ENCODE results near the gene PYGB.

PYGB gene

DNA sequence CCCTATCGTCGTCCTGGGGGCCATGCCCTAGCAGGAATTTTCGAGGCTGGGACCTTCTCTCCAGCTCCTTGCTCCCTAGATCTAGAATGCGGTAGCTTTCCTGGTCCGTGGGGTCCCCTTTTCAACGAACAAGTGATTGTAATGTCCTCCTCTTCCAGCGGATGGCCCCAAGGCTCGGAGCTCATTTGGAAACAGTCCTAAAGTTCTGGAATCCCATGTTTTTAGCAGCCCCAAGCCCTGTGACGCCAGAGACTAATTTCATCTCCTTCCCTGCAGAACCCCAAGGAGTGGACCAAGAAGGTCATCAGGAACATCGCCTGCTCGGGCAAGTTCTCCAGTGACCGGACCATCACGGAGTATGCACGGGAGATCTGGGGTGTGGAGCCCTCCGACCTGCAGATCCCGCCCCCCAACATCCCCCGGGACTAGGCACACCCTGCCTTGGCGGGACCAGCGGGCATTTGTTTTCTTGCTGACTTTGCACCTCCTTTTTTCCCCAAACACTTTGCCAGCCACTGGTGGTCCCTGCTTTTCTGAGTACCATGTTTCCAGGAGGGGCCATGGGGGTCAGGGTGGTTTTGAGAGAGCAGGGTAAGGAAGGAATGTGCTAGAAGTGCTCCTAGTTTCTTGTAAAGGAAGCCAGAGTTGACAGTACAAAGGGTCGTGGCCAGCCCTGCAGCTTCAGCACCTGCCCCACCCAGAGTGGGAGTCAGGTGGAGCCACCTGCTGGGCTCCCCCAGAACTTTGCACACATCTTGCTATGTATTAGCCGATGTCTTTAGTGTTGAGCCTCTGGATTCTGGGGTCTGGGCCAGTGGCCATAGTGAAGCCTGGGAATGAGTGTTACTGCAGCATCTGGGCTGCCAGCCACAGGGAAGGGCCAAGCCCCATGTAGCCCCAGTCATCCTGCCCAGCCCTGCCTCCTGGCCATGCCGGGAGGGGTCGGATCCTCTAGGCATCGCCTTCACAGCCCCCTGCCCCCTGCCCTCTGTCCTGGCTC, 48.5 kb downstream of the PYGB start:
- Histone ChIP-seq H3K9me3 (ENCODE audit: insufficient read depth, low read depth, low read length) (no peaks in the 10 kb centered on the region), H3K18ac (ENCODE audit: low read length) (no peak overlapping the region), H2BK5ac (ENCODE audit: low read depth, low read length, poor library complexity) (no peak overlapping the region), H2AK5ac (ENCODE audit: low read length) (no peak overlapping the region), H3K36me3 (ENCODE audit: control insufficient read depth in 1 of 2, insufficient read depth in 2 of 2, low read length in 2 of 2) (peaks cover 51 to 56% of the 10 kb centered on the region in 2 experiments), H2AFZ (ENCODE audit: insufficient read depth, low read length, poor library complexity) (no peak overlapping the region), H3K79me1 (ENCODE audit: low read length) (no peaks in the 10 kb centered on the region), H2BK120ac (ENCODE audit: insufficient read depth, low read length, poor library complexity) (no peak overlapping the region), H3K4ac (ENCODE audit: low read depth, low read length) (no peak overlapping the region), H3K4me2 (ENCODE audit: low read length) (no peak overlapping the region), H4K8ac (ENCODE audit: low read depth, low read length) (no peak overlapping the region), H4K91ac (ENCODE audit: low read depth, low read length) (no peak overlapping the region), H4K12ac (ENCODE audit: low read depth, low read length) (no peak overlapping the region), H3K9ac (ENCODE audit: low read length) (no peak overlapping the region), H3K14ac (ENCODE audit: low read length) (no peak overlapping the region), H3K4me3 (ENCODE audit: low read depth, low read length) (no peak overlapping the region), H3K27ac (ENCODE audit: low read depth, low read length) (no peak overlapping the region), H3K27me3 (ENCODE audit: insufficient read depth, low read length) (no peaks in the 10 kb centered on the region), H3K23ac (ENCODE audit: low read length) (no peak overlapping the region), H2BK12ac (ENCODE audit: low read length) (no peak overlapping the region), H3K4me1 (ENCODE audit: control insufficient read depth in 1 of 2, insufficient read depth in 2 of 2, low read length in 2 of 2) (peaks cover 11 to 12% of the 10 kb centered on the region in 2 experiments), H3K79me2 (ENCODE audit: control insufficient read depth, insufficient read depth, low read length, poor library complexity) (no peaks in the 10 kb centered on the region)
- WGBS (ENCODE audit: extremely low coverage, insufficient coverage, insufficient read length), result no CpG with 5 or more reads among the region's 24 CpGs
- DNase-seq, result peak in 1 of 2 donors; percentile 12

DNA sequence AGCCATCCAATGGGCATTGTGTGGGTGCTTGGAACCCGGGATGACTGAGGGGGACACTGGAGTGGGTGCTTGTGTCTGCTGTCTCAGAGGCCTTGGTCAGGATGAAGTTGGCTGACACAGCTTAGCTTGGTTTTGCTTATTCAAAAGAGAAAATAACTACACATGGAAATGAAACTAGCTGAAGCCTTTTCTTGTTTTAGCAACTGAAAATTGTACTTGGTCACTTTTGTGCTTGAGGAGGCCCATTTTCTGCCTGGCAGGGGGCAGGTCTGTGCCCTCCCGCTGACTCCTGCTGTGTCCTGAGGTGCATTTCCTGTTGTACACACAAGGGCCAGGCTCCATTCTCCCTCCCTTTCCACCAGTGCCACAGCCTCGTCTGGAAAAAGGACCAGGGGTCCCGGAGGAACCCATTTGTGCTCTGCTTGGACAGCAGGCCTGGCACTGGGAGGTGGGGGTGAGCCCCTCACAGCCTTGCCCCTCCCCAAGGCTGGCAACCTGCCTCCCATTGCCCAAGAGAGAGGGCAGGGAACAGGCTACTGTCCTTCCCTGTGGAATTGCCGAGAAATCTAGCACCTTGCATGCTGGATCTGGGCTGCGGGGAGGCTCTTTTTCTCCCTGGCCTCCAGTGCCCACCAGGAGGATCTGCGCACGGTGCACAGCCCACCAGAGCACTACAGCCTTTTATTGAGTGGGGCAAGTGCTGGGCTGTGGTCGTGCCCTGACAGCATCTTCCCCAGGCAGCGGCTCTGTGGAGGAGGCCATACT, 49.4 kb downstream of the PYGB start:
- Histone ChIP-seq H3K4me3 (ENCODE audit: low read depth, low read length) (no peak overlapping the region), H3K4me1 (ENCODE audit: control insufficient read depth in 1 of 2, insufficient read depth in 2 of 2, low read length in 2 of 2) (peaks cover 12 to 14% of the 10 kb centered on the region in 2 experiments), H2BK12ac (ENCODE audit: low read length) (no peak overlapping the region), H3K4ac (ENCODE audit: low read depth, low read length) (no peak overlapping the region), H3K9ac (ENCODE audit: low read length) (no peak overlapping the region), H2BK5ac (ENCODE audit: low read depth, low read length, poor library complexity) (no peak overlapping the region), H2AFZ (ENCODE audit: insufficient read depth, low read length, poor library complexity) (no peak overlapping the region), H3K9me3 (ENCODE audit: insufficient read depth, low read depth, low read length) (no peaks in the 10 kb centered on the region), H4K91ac (ENCODE audit: low read depth, low read length) (no peak overlapping the region), H3K4me2 (ENCODE audit: low read length) (no peak overlapping the region), H3K36me3 (ENCODE audit: control insufficient read depth in 1 of 2, insufficient read depth in 2 of 2, low read length in 2 of 2) (peaks cover 55 to 56% of the 10 kb centered on the region in 2 experiments), H3K27me3 (ENCODE audit: insufficient read depth, low read length) (no peaks in the 10 kb centered on the region), H3K79me1 (ENCODE audit: low read length) (peaks cover 2% of the 10 kb centered on the region), H2BK120ac (ENCODE audit: insufficient read depth, low read length, poor library complexity) (no peak overlapping the region), H4K12ac (ENCODE audit: low read depth, low read length) (no peak overlapping the region), H4K8ac (ENCODE audit: low read depth, low read length) (no peak overlapping the region), H3K23ac (ENCODE audit: low read length) (no peak overlapping the region), H3K18ac (ENCODE audit: low read length) (no peak overlapping the region), H3K79me2 (ENCODE audit: control insufficient read depth, insufficient read depth, low read length, poor library complexity) (no peaks in the 10 kb centered on the region), H2AK5ac (ENCODE audit: low read length) (no peak overlapping the region), H3K14ac (ENCODE audit: low read length) (no peak overlapping the region), H3K27ac (ENCODE audit: low read depth, low read length) (no peak overlapping the region)
- no CpG with 5 or more reads among the region's 10 CpGs for WGBS (ENCODE audit: extremely low coverage, insufficient coverage, insufficient read length)
- DNase-seq, result no peak

DNA sequence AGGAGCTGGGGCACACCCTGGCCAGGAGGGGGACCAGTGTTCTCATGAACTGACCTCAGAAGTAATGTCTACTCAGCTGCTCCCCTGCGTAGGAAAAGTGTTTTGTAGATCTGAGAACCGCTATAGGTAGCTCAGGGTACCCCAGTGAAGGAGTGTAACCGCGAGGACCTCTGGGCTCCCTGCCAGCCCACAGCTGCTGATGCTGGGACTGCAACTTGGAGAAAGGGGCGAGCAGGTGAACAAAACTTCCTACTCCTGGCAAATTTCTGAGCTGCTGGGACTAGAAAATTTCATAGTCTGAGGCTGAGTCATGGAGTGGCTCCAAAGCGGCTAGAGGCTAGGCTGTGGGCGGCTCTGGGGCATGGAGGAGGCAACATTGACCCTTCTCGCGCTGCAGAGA, 51.9 kb downstream of the PYGB start:
- no peak overlapping the region for H3K23ac ChIP-seq (ENCODE audit: low read length)
- no peak overlapping the region for H3K9ac ChIP-seq (ENCODE audit: low read length)
- no peak overlapping the region for H4K91ac ChIP-seq (ENCODE audit: low read depth, low read length)
- peaks cover 3% of the 10 kb centered on the region for H3K9me3 ChIP-seq (ENCODE audit: insufficient read depth, low read depth, low read length)
- H3K27me3 ChIP-seq (ENCODE audit: insufficient read depth, low read length), result no peaks in the 10 kb centered on the region
- no peak overlapping the region for H3K18ac ChIP-seq (ENCODE audit: low read length)
- no peak overlapping the region for H2BK120ac ChIP-seq (ENCODE audit: insufficient read depth, low read length, poor library complexity)
- H3K4me2 ChIP-seq (ENCODE audit: low read length), result no peak overlapping the region
- H3K79me1 ChIP-seq (ENCODE audit: low read length), result peaks cover 2% of the 10 kb centered on the region
- H3K4me3 ChIP-seq (ENCODE audit: low read depth, low read length), result no peak overlapping the region
- H2BK12ac ChIP-seq (ENCODE audit: low read length), result no peak overlapping the region
- H2AFZ ChIP-seq (ENCODE audit: insufficient read depth, low read length, poor library complexity), result no peak overlapping the region
- no peaks in the 10 kb centered on the region for H3K79me2 ChIP-seq (ENCODE audit: control insufficient read depth, insufficient read depth, low read length, poor library complexity)
- no peak overlapping the region for H3K14ac ChIP-seq (ENCODE audit: low read length)
- H3K36me3 ChIP-seq (ENCODE audit: control insufficient read depth in 1 of 2, insufficient read depth in 2 of 2, low read length in 2 of 2), result peaks cover 61 to 63% of the 10 kb centered on the region in 2 experiments
- H2BK5ac ChIP-seq (ENCODE audit: low read depth, low read length, poor library complexity), result no peak overlapping the region
- H2AK5ac ChIP-seq (ENCODE audit: low read length), result no peak overlapping the region
- H4K12ac ChIP-seq (ENCODE audit: low read depth, low read length), result no peak overlapping the region
- DNase-seq, result peak in 1 of 2 donors; percentile 43
- H4K8ac ChIP-seq (ENCODE audit: low read depth, low read length), result no peak overlapping the region
- no CpG with 5 or more reads among the region's 9 CpGs for WGBS (ENCODE audit: extremely low coverage, insufficient coverage, insufficient read length)
- H3K4me1 ChIP-seq (ENCODE audit: control insufficient read depth in 1 of 2, insufficient read depth in 2 of 2, low read length in 2 of 2), result peaks cover 12 to 14% of the 10 kb centered on the region in 2 experiments
- H3K27ac ChIP-seq (ENCODE audit: low read depth, low read length), result no peak overlapping the region
- no peak overlapping the region for H3K4ac ChIP-seq (ENCODE audit: low read depth, low read length)

DNA sequence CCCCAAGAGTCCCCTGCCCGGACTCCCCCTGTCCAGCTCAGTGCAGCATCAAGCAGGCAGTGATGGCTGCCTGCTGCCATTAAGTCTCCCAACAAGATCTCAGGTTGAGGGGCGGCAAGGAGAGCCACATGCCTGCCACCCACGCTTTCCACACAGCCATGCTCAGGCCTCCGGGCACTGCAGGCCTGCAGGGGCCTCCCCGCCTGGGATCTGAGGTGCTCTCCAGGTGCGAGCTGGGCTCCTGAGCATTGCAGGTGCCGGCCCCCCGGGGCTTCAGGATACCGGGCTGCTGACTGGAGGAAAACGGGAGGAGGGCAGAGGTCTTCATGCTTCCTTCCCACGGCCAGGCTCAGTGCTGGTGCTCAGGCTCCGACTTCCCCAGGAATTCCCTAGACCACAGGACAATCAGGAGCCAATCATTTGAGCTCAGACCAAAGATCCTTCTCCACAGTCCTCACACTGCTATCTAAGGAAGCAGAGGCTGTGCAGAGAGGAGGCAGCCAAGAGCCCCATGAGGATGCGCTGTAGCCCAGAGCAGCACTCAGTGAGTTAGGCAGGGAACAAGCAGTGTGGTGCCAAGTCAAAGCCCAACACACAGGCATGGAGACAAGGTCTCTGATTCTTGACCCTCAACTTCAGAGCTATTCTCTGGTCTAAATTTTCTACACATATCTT, 52.7 kb downstream of the PYGB start:
- peaks cover 2% of the 10 kb centered on the region for H3K79me1 ChIP-seq (ENCODE audit: low read length)
- H2BK12ac ChIP-seq (ENCODE audit: low read length), result no peak overlapping the region
- H2BK5ac ChIP-seq (ENCODE audit: low read depth, low read length, poor library complexity), result no peak overlapping the region
- no peak for DNase-seq
- no peak overlapping the region for H2AK5ac ChIP-seq (ENCODE audit: low read length)
- H3K36me3 ChIP-seq (ENCODE audit: control insufficient read depth in 1 of 2, insufficient read depth in 2 of 2, low read length in 2 of 2), result peaks cover 59 to 61% of the 10 kb centered on the region in 2 experiments
- H2AFZ ChIP-seq (ENCODE audit: insufficient read depth, low read length, poor library complexity), result no peak overlapping the region
- no peak overlapping the region for H3K27ac ChIP-seq (ENCODE audit: low read depth, low read length)
- no peak overlapping the region for H3K18ac ChIP-seq (ENCODE audit: low read length)
- H4K91ac ChIP-seq (ENCODE audit: low read depth, low read length), result no peak overlapping the region
- H4K12ac ChIP-seq (ENCODE audit: low read depth, low read length), result no peak overlapping the region
- H3K4me2 ChIP-seq (ENCODE audit: low read length), result no peak overlapping the region
- no peak overlapping the region for H4K8ac ChIP-seq (ENCODE audit: low read depth, low read length)
- H3K4me3 ChIP-seq (ENCODE audit: low read depth, low read length), result no peak overlapping the region
- no peaks in the 10 kb centered on the region for H3K27me3 ChIP-seq (ENCODE audit: insufficient read depth, low read length)
- no peak overlapping the region for H2BK120ac ChIP-seq (ENCODE audit: insufficient read depth, low read length, poor library complexity)
- H3K9ac ChIP-seq (ENCODE audit: low read length), result no peak overlapping the region
- peaks cover 3% of the 10 kb centered on the region for H3K9me3 ChIP-seq (ENCODE audit: insufficient read depth, low read depth, low read length)
- H3K14ac ChIP-seq (ENCODE audit: low read length), result no peak overlapping the region
- no peaks in the 10 kb centered on the region for H3K79me2 ChIP-seq (ENCODE audit: control insufficient read depth, insufficient read depth, low read length, poor library complexity)
- H3K23ac ChIP-seq (ENCODE audit: low read length), result no peak overlapping the region
- H3K4me1 ChIP-seq (ENCODE audit: control insufficient read depth in 1 of 2, insufficient read depth in 2 of 2, low read length in 2 of 2), result peaks cover 12 to 14% of the 10 kb centered on the region in 2 experiments
- H3K4ac ChIP-seq (ENCODE audit: low read depth, low read length), result no peak overlapping the region
- WGBS (ENCODE audit: extremely low coverage, insufficient coverage, insufficient read length), result no CpG with 5 or more reads among the region's 13 CpGs

All from trophoblast cell (in vitro differentiated cells and primary cell).